ENCODE measurements around the gene ZDHHC1.

ZDHHC1 gene

DNA sequence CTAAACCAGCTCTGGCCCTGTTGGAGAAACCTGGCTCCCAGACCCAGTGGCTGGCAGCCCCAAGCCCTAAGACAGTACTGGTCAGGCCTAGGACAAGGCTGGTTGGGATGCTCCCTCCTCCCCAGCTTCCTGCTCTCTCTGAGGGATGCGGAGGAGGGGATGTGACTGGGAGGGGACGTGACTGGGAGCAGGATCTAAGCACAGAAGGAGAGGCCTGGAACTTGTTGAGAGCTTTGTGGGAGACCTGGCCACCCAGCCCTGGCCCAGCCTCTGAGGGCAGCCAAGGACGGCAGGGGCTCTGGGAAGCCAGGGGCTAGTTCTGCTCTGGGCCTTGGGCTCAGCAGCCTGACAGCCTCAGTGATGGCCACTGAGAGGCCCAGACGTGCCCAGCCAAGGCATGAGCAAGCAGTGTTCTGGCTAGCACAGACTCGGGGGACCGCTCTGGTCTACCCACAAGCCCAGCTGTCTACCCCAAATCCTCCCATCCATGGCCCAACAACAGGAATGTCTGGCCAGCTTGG is 41.9 kb upstream of the ZDHHC1 start:
- Histone ChIP-seq H3K36me3 (ENCODE audit: control insufficient read depth, insufficient read depth, low read length, severe bottlenecking) (peaks cover 10% of the 10 kb centered on the region), H3K27me3 (replicated peaks; ENCODE audit: control insufficient read depth, insufficient read depth, low read length) (no peaks in the 10 kb centered on the region), H3K9ac (ENCODE audit: low read length) (peak overlapping the region; percentile 28), H3K4me3 (ENCODE audit: low read length) (no peak overlapping the region), H3K4me1 (ENCODE audit: control insufficient read depth, insufficient read depth, low read length) (peaks cover 61% of the 10 kb centered on the region), H3K9me3 (ENCODE audit: control insufficient read depth, low read length) (no peaks in the 10 kb centered on the region)
- DNase-seq (ENCODE audit: low read depth): no peak

DNA sequence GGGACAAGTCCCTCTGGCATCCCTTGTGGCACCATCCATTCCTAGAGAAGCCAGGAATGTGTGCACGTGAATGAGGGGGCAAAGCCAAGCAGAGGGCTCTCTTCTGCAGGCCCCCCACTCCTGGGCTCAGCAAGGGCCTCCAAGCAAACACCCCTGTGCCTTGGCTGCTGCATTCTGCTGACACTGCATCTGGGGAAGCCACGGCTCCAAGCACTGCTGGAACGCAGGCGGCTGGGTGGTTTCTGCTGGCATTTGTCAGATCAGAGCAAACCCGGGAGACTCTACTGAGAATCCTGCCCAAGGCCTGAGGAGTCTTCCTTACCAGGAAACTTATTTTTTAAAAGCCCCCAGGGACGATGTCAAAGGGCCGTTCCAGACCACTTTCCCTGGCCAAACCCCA is 41.3 kb upstream of the ZDHHC1 start:
- DNase-seq (ENCODE audit: low read depth): no peak
- Histone ChIP-seq H3K4me3 (ENCODE audit: low read length) (no peak overlapping the region), H3K4me1 (ENCODE audit: control insufficient read depth, insufficient read depth, low read length) (peaks cover 55% of the 10 kb centered on the region), H3K27me3 (replicated peaks; ENCODE audit: control insufficient read depth, insufficient read depth, low read length) (no peaks in the 10 kb centered on the region), H3K9me3 (ENCODE audit: control insufficient read depth, low read length) (no peaks in the 10 kb centered on the region), H3K9ac (ENCODE audit: low read length) (peak overlapping the region; percentile 28), H3K36me3 (ENCODE audit: control insufficient read depth, insufficient read depth, low read length, severe bottlenecking) (peaks cover 16% of the 10 kb centered on the region)

DNA sequence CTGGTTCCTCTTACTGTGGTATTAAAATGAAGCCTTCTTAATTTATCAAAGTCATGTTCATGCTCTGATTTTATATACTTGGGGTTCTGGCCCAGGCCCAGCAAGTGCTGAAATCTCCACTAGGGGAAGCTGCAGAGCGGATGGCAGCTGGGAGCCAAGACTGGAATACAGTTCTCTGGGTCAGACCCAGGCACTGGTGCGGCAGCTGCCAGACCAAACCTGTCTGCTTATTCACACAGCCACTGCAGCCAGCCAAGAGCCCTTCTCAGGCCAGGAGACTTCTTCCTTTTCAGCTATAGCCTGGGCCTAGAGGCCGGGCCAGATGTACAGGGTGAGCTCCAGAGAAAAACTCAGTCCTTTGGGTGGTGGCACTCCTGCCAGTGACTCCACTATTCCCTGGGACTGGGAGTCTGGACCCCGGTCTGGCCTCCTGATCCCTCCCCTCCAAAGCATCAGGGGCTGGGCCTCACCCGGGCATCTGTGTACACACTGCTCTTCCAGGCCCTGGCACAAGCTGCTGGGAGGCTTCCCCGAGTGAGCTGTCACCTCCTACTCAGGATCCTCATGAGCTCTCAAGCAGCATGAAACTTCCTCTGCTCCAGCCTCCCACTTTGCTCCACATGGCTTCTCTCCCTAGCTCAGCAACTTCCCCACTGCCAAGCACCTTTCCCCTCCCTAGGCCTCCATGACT is 40.3 kb upstream of the ZDHHC1 start:
- Histone ChIP-seq H3K4me1 (ENCODE audit: control insufficient read depth, insufficient read depth, low read length) (peaks cover 51% of the 10 kb centered on the region), H3K27me3 (replicated peaks; ENCODE audit: control insufficient read depth, insufficient read depth, low read length) (no peaks in the 10 kb centered on the region), H3K9me3 (ENCODE audit: control insufficient read depth, low read length) (no peaks in the 10 kb centered on the region), H3K9ac (ENCODE audit: low read length) (peak overlapping the region; percentile 28), H3K36me3 (ENCODE audit: control insufficient read depth, insufficient read depth, low read length, severe bottlenecking) (peaks cover 22% of the 10 kb centered on the region), H3K4me3 (ENCODE audit: low read length) (no peak overlapping the region)
- peak; percentile 47 for DNase-seq (ENCODE audit: low read depth)

GRCh38 chr16:67454852-67455251 is 38.6 kb upstream of the ZDHHC1 start:
- no peaks in the 10 kb centered on the region for H3K9me3 ChIP-seq (ENCODE audit: control insufficient read depth, low read length)
- H3K9ac ChIP-seq (ENCODE audit: low read length): no peak overlapping the region
- no peak overlapping the region for H3K4me3 ChIP-seq (ENCODE audit: low read length)
- H3K4me1 ChIP-seq (ENCODE audit: control insufficient read depth, insufficient read depth, low read length): peaks cover 51% of the 10 kb centered on the region
- no peaks in the 10 kb centered on the region for H3K27me3 ChIP-seq (replicated peaks; ENCODE audit: control insufficient read depth, insufficient read depth, low read length)
- peaks cover 15% of the 10 kb centered on the region for H3K36me3 ChIP-seq (ENCODE audit: control insufficient read depth, insufficient read depth, low read length, severe bottlenecking)
- no peak for DNase-seq (ENCODE audit: low read depth)

- peaks cover 51% of the 10 kb centered on the region for H3K4me1 ChIP-seq (ENCODE audit: control insufficient read depth, insufficient read depth, low read length)
- H3K4me3 ChIP-seq (ENCODE audit: low read length): no peak overlapping the region
- DNase-seq (ENCODE audit: low read depth): no peak
- no peak overlapping the region for H3K9ac ChIP-seq (ENCODE audit: low read length)
- H3K9me3 ChIP-seq (ENCODE audit: control insufficient read depth, low read length): no peaks in the 10 kb centered on the region
- H3K27me3 ChIP-seq (replicated peaks; ENCODE audit: control insufficient read depth, insufficient read depth, low read length): no peaks in the 10 kb centered on the region
- H3K36me3 ChIP-seq (ENCODE audit: control insufficient read depth, insufficient read depth, low read length, severe bottlenecking): peaks cover 15% of the 10 kb centered on the region
These were observed 37.8 kb upstream of the ZDHHC1 start for GRCh38 chr16:67454104-67454503.

- DNase-seq (ENCODE audit: low read depth): no peak
- no peak overlapping the region for H3K4me3 ChIP-seq (ENCODE audit: low read length)
- peaks cover 42% of the 10 kb centered on the region for H3K4me1 ChIP-seq (ENCODE audit: control insufficient read depth, insufficient read depth, low read length)
- H3K36me3 ChIP-seq (ENCODE audit: control insufficient read depth, insufficient read depth, low read length, severe bottlenecking): peaks cover 21% of the 10 kb centered on the region
- H3K9me3 ChIP-seq (ENCODE audit: control insufficient read depth, low read length): no peaks in the 10 kb centered on the region
- H3K27me3 ChIP-seq (replicated peaks; ENCODE audit: control insufficient read depth, insufficient read depth, low read length): no peaks in the 10 kb centered on the region
- H3K9ac ChIP-seq (ENCODE audit: low read length): no peak overlapping the region
These were observed 35.6 kb upstream of the ZDHHC1 start for GRCh38 chr16:67451704-67452435.

DNA sequence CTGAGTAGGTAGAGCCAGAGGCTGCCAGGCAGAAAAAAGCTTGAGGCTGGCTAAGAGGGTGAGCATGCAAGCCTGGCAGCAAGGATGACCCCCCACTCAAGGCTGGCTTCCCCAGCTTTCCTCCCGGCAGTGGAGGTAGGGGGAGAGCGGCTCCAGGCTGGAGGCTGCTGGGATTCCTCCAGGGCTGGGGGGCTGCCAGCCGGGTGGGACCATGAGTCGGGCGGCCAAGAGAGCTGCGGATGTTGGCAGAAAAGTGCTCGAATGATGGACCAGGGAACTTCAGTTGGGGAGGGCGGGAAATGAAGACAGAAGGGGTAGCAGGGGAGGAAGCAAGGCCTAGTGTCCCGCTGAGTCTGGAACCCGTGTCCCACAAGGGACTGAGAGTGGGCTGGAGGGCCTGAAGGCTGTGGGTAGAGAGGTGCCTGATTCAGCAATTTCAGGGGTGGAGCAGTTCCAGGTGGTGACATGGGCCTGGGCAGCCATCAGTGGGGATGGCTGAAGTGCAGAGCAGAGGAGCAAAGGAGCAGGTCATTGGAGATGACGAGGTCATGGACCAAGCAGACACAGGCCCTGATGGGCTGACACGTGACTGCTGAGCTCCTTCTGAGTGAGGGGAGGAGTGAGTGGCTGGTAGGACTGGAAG is 34.9 kb upstream of the ZDHHC1 start:
- Histone ChIP-seq H3K36me3 (ENCODE audit: control insufficient read depth, insufficient read depth, low read length, severe bottlenecking) (peaks cover 21% of the 10 kb centered on the region), H3K27me3 (replicated peaks; ENCODE audit: control insufficient read depth, insufficient read depth, low read length) (no peaks in the 10 kb centered on the region), H3K4me3 (ENCODE audit: low read length) (no peak overlapping the region), H3K4me1 (ENCODE audit: control insufficient read depth, insufficient read depth, low read length) (peaks cover 42% of the 10 kb centered on the region), H3K9ac (ENCODE audit: low read length) (no peak overlapping the region), H3K9me3 (ENCODE audit: control insufficient read depth, low read length) (no peaks in the 10 kb centered on the region)
- no peak for DNase-seq (ENCODE audit: low read depth)

GRCh38 chr16:67449739-67450138 is 33.5 kb upstream of the ZDHHC1 start:
- Histone ChIP-seq H3K27me3 (replicated peaks; ENCODE audit: control insufficient read depth, insufficient read depth, low read length) (no peaks in the 10 kb centered on the region), H3K9me3 (ENCODE audit: control insufficient read depth, low read length) (no peaks in the 10 kb centered on the region), H3K4me3 (ENCODE audit: low read length) (no peak overlapping the region), H3K36me3 (ENCODE audit: control insufficient read depth, insufficient read depth, low read length, severe bottlenecking) (peaks cover 21% of the 10 kb centered on the region), H3K9ac (ENCODE audit: low read length) (no peak overlapping the region), H3K4me1 (ENCODE audit: control insufficient read depth, insufficient read depth, low read length) (peaks cover 55% of the 10 kb centered on the region)
- no peak for DNase-seq (ENCODE audit: low read depth)

DNA sequence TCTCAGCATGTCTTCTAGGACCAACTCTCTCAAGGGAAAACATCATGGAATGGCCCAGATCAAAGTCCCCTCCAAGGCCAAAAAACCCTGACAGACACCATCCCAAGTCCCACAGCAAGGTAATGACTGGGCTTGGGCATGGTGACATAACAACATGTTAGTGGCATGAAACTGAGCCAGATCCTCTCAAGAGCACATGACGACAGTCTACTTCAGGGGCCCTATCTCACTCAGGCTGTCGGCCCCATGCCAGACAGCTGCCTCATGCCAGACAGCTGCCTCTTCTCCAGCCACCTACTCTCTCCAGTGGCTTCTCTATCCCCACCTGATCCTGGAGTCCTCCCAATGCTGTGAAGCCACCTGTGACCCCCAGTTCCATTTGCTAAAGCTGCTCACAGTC is 33.1 kb upstream of the ZDHHC1 start:
- Histone ChIP-seq H3K9me3 (ENCODE audit: control insufficient read depth, low read length) (no peaks in the 10 kb centered on the region), H3K9ac (ENCODE audit: low read length) (no peak overlapping the region), H3K4me3 (ENCODE audit: low read length) (no peak overlapping the region), H3K4me1 (ENCODE audit: control insufficient read depth, insufficient read depth, low read length) (peaks cover 59% of the 10 kb centered on the region), H3K36me3 (ENCODE audit: control insufficient read depth, insufficient read depth, low read length, severe bottlenecking) (peaks cover 21% of the 10 kb centered on the region), H3K27me3 (replicated peaks; ENCODE audit: control insufficient read depth, insufficient read depth, low read length) (no peaks in the 10 kb centered on the region)
- no peak for DNase-seq (ENCODE audit: low read depth)

- H3K4me1 ChIP-seq (ENCODE audit: control insufficient read depth, insufficient read depth, low read length): peaks cover 66% of the 10 kb centered on the region
- DNase-seq (ENCODE audit: low read depth): no peak
- peaks cover 21% of the 10 kb centered on the region for H3K36me3 ChIP-seq (ENCODE audit: control insufficient read depth, insufficient read depth, low read length, severe bottlenecking)
- H3K27me3 ChIP-seq (replicated peaks; ENCODE audit: control insufficient read depth, insufficient read depth, low read length): no peaks in the 10 kb centered on the region
- no peak overlapping the region for H3K4me3 ChIP-seq (ENCODE audit: low read length)
- H3K9ac ChIP-seq (ENCODE audit: low read length): no peak overlapping the region
- no peaks in the 10 kb centered on the region for H3K9me3 ChIP-seq (ENCODE audit: control insufficient read depth, low read length)
These were observed 32.3 kb upstream of the ZDHHC1 start for GRCh38 chr16:67448580-67448979.

DNA sequence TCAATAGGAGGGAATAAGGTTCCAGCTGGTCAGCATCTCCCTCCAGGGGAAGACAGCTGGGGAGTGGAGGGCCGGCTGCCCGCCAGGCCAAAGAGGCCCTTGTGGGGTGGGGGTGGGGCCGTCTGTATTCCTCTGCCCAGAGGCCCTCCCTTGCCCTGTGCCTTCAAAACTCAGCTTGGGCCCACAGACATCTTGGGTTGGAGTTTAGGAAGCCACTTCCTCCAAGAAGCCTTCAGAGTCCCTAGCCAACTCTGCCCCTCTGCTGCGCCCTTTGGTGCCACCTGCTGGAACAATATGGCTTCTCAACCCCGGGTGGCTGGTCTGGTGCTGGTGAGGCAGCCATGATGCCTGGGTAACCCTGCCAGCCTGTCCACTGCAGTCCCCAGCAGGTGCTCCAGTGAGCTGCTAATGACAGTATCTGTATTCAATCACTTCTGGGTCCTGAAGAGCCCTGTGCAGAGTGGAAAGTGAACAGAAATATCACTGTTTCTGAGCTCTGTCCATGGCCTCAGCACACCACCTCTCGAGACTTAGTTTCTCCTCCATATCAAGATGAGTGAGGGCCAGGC is 31.3 kb upstream of the ZDHHC1 start:
- no peak overlapping the region for H3K4me3 ChIP-seq (ENCODE audit: low read length)
- peaks cover 76% of the 10 kb centered on the region for H3K4me1 ChIP-seq (ENCODE audit: control insufficient read depth, insufficient read depth, low read length)
- DNase-seq (ENCODE audit: low read depth): peak; percentile 47
- H3K27me3 ChIP-seq (replicated peaks; ENCODE audit: control insufficient read depth, insufficient read depth, low read length): no peaks in the 10 kb centered on the region
- H3K9me3 ChIP-seq (ENCODE audit: control insufficient read depth, low read length): no peaks in the 10 kb centered on the region
- H3K36me3 ChIP-seq (ENCODE audit: control insufficient read depth, insufficient read depth, low read length, severe bottlenecking): peaks cover 16% of the 10 kb centered on the region
- peak overlapping the region; percentile 70 for H3K9ac ChIP-seq (ENCODE audit: low read length)
